ENCODE data around the gene RAB5A. TPM values are rescaled to one million over a fixed set of nuclear protein-coding genes. Genes with fewer than 3 reads are reported as not detected.
"Not testable (repeated sequence)": the region's sequence is repeated elsewhere in the genome, so short reads cannot be mapped to it uniquely, and the experiment has no call there.

RAB5A gene
- total RNA-seq, 1 experiment from 2014 or later: 21.9 TPM

GRCh38 chr3:19970327-19970726 lies 23.4 kb downstream of the RAB5A start:
- no peak overlapping the region for H3K4me3 ChIP-seq
- H3K27me3 ChIP-seq: no peaks in the 10 kb centered on the region
- H3K9me3 ChIP-seq (replicated peaks): no peaks in the 10 kb centered on the region
- H3K27ac ChIP-seq: no peak overlapping the region
- no peaks in the 10 kb centered on the region for H3K36me3 ChIP-seq
- DNase-seq: no peak
- no peaks in the 10 kb centered on the region for H3K4me1 ChIP-seq

DNA sequence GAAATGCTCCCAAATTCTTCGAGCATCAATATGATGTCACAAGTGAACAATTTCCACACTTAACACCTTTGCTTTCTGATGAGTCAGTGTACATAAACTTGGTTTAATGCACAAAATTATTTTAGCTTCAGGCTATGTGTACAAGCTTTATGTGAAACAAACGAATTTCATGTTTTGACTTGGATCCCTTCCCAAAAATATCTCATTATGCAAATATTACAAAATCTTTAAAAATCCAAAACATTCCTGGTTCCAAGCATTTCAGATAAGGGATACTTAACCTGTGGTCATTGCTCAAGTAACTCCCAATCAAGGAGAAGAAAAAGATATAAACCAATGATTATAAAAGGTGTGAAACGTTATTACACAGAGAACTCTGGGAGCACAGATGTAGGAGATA lies 25.2 kb downstream of the RAB5A start:
- Histone ChIP-seq H3K27me3 (no peaks in the 10 kb centered on the region), H3K9me3 (replicated peaks) (no peaks in the 10 kb centered on the region), H3K36me3 (peaks cover 5% of the 10 kb centered on the region; the same call in 1 of the 2 replicates), H3K4me3 (no peak overlapping the region), H3K27ac (no peak overlapping the region), H3K4me1 (no peaks in the 10 kb centered on the region)
- DNase-seq: no peak

- H3K36me3 ChIP-seq; DNase-seq; H3K9me3 ChIP-seq (replicated peaks); H3K4me3 ChIP-seq; H3K4me1 ChIP-seq; H3K27me3 ChIP-seq; H3K27ac ChIP-seq: not testable (repeated sequence)
Measured at GRCh38 chr3:19988904-19989303, 42.0 kb downstream of the RAB5A start.

- H3K4me3 ChIP-seq: no peak overlapping the region
- no peaks in the 10 kb centered on the region for H3K36me3 ChIP-seq
- no peak for DNase-seq
- H3K27ac ChIP-seq: no peak overlapping the region
- H3K9me3 ChIP-seq (replicated peaks): no peaks in the 10 kb centered on the region
- no peaks in the 10 kb centered on the region for H3K27me3 ChIP-seq
- no peaks in the 10 kb centered on the region for H3K4me1 ChIP-seq
Measured at GRCh38 chr3:19994796-19995195, 47.9 kb downstream of the RAB5A start.

GRCh38 chr3:19997502-19997901 lies 50.6 kb downstream of the RAB5A start:
- no peak for DNase-seq
- Histone ChIP-seq H3K4me3 (no peak overlapping the region), H3K4me1 (no peaks in the 10 kb centered on the region), H3K27me3 (no peaks in the 10 kb centered on the region), H3K9me3 (replicated peaks) (no peaks in the 10 kb centered on the region), H3K36me3 (no peaks in the 10 kb centered on the region), H3K27ac (no peak overlapping the region)

DNA sequence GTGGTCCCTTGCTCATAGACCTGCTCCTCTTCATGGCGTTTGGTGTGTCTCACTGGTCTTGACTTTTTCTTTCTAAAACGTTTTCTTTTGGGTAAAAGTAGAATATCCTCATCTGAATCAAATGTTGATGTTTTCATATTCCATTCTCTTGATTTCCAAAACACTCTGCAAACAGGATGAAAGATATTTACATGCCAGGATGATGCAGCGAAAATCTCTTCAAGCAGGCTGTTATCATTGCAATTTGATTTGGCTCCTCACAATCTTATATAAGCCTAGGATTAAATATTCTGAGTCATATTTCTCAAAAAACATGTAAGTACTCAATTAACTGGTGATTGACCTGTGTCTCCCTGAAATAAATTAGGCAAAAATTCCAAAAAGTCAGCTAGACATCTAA lies 55.0 kb downstream of the RAB5A start:
- no peaks in the 10 kb centered on the region for H3K36me3 ChIP-seq
- no peaks in the 10 kb centered on the region for H3K9me3 ChIP-seq (replicated peaks)
- DNase-seq: no peak
- H3K27ac ChIP-seq: no peak overlapping the region
- no peaks in the 10 kb centered on the region for H3K4me1 ChIP-seq
- H3K4me3 ChIP-seq: no peak overlapping the region
- H3K27me3 ChIP-seq: no peaks in the 10 kb centered on the region

DNA sequence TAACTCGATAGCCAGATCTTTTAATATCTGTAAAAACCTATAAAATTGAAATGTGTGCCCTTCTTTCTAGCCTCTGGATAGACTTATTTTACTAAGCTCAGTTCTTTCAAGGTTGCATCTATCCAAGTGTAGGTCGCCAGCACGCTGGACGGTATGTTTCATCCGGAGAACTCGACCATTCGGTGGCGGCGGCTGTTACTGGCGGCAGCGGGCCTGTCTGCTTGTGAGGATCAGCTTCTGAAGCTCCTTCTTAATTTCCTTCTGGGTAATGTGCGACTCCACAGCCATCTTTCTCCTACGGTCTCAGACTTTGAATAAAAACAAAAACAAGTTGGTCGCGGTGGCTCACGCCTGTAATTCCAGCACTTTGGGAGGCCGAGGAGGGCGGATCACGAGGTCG lies 61.1 kb downstream of the RAB5A start:
- Histone ChIP-seq H3K27ac (no peak overlapping the region), H3K4me3 (no peak overlapping the region), H3K4me1 (no peaks in the 10 kb centered on the region), H3K9me3 (replicated peaks) (no peaks in the 10 kb centered on the region), H3K36me3 (no peaks in the 10 kb centered on the region), H3K27me3 (no peaks in the 10 kb centered on the region)
- DNase-seq: no peak

DNA sequence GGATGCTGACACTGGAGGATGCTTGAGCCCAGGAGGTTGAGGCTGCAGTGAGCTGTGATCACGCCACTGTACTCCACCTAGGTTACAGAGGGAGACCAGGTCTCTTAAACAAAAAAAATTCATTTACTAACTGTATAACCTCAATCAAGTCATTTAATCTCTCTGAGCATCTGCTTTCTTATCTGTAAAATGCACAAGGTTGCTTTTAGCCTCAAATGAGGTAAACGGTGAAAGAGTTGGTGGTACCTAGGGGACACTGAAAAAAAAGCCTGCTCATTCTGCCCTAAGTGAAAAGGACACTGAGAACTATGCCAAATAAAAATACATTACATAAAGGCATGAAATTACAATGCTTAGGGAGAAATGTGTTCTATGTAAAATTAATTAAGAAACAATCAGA lies 61.7 kb downstream of the RAB5A start:
- H3K36me3 ChIP-seq: no peaks in the 10 kb centered on the region
- H3K4me3 ChIP-seq: no peak overlapping the region
- H3K27me3 ChIP-seq: no peaks in the 10 kb centered on the region
- no peak overlapping the region for H3K27ac ChIP-seq
- H3K4me1 ChIP-seq: no peaks in the 10 kb centered on the region
- no peaks in the 10 kb centered on the region for H3K9me3 ChIP-seq (replicated peaks)
- no peak for DNase-seq

DNA sequence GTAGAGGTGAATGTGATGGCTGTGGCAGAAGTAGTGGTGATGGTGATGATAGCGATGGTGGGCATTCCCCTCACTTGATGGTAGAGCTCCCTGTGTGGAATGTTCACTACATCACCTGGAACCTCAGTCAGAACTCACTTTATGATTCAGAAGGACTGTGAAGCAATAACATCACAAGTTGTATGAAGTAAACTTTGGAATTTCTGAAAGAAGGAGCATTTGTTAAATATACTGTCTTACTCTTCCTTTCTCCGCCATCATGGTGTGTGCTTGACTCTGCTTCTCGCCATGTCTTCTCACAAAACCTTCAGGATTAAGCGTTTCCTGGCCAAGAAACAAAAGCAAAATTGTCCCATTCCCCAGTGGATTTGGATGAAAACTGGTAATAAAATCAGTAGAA lies 65.3 kb downstream of the RAB5A start, which contains the start of gene PP2D1:
Gene PP2D1, minus strand, starts transcription at position 101 of the 400 bp plus-strand sequence. CDS start 192 bp downstream, outside the sequence.
- no peak within 1 kb of the TSS for H3K27ac ChIP-seq
- H3K4me3 ChIP-seq: no peak within 1 kb of the TSS
- DNase-seq: no peak
- H3K4me1 ChIP-seq: no peaks in the 10 kb centered on the region
- no peaks in the 10 kb centered on the region for H3K9me3 ChIP-seq (replicated peaks)
- H3K27me3 ChIP-seq: no peaks in the 10 kb centered on the region
- H3K36me3 ChIP-seq: no peaks in the 10 kb centered on the region

- Histone ChIP-seq H3K36me3 (no peaks in the 10 kb centered on the region), H3K27ac (no peak overlapping the region)
- DNase-seq: no peak
Measured at GRCh38 chr3:20013396-20013795, 66.5 kb downstream of the RAB5A start.

DNA sequence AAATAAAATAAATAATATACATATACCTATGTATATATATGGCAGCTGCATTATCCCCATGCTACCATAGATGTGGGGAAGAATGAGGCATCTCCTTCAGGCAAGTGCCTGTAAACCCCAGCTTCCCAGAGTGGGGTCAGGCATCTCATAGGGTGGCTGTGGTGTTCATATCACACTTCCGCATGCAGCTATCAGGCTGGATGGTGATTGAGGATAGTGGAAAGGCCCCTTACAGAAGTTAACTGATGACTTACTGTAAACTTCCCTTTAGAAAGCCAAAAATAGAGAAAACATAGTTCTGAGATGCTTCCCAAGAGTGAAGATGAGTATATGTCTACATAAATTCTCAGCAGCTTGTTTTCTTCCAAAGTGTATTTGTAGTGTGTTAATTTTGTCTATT lies 68.6 kb downstream of the RAB5A start:
- no peaks in the 10 kb centered on the region for H3K4me1 ChIP-seq
- no peaks in the 10 kb centered on the region for H3K27me3 ChIP-seq
- no peak overlapping the region for H3K4me3 ChIP-seq
- no peaks in the 10 kb centered on the region for H3K36me3 ChIP-seq
- no peaks in the 10 kb centered on the region for H3K9me3 ChIP-seq (replicated peaks)
- DNase-seq: no peak
- no peak overlapping the region for H3K27ac ChIP-seq

More at GRCh38 chr3:20013396-20013795, 66.5 kb downstream of the RAB5A start:
- H3K9me3 ChIP-seq (replicated peaks): no peaks in the 10 kb centered on the region
- no peak overlapping the region for H3K4me3 ChIP-seq
- H3K27me3 ChIP-seq: no peaks in the 10 kb centered on the region
- H3K4me1 ChIP-seq: no peaks in the 10 kb centered on the region

- H3K36me3 ChIP-seq; H3K27ac ChIP-seq; DNase-seq; H3K4me1 ChIP-seq; H3K4me3 ChIP-seq; H3K9me3 ChIP-seq (replicated peaks); H3K27me3 ChIP-seq: not testable (repeated sequence)
Measured at GRCh38 chr3:20016076-20016475, 69.2 kb downstream of the RAB5A start.

GRCh38 chr3:20022954-20023622 lies 76.2 kb downstream of the RAB5A start:
- H3K4me3 ChIP-seq: no peak overlapping the region
- no peaks in the 10 kb centered on the region for H3K4me1 ChIP-seq
- H3K27ac ChIP-seq: no peak overlapping the region
- H3K9me3 ChIP-seq (replicated peaks): no peaks in the 10 kb centered on the region
- no peaks in the 10 kb centered on the region for H3K27me3 ChIP-seq
- H3K36me3 ChIP-seq: no peaks in the 10 kb centered on the region
- no peak for DNase-seq

- Histone ChIP-seq H3K27me3 (no peaks in the 10 kb centered on the region), H3K27ac (no peak overlapping the region), H3K9me3 (replicated peaks) (no peaks in the 10 kb centered on the region), H3K4me3 (no peak overlapping the region), H3K36me3 (no peaks in the 10 kb centered on the region), H3K4me1 (no peaks in the 10 kb centered on the region)
- DNase-seq: no peak
Measured at GRCh38 chr3:20023623-20024405, 76.9 kb downstream of the RAB5A start.

DNA sequence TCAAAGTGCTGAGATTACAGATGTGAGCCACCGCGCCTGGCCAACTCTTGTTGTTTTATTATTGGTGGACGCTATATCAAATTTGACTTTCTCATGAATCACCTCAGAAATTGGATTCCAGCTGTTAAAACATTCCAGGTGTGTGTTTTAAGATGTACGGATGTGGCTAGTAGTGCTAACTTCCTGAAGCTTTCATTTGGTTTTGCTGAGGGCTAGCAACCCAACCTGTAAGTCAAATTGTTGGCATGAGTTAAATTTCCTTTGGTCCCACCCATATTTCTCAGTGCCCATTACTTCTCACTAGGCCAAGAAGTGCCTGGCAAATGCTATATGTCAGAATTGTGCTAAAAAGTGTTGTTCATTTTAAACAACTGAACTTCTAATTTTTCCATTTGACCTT lies 80.2 kb downstream of the RAB5A start:
- Histone ChIP-seq H3K27ac (no peak overlapping the region), H3K9me3 (replicated peaks) (no peaks in the 10 kb centered on the region), H3K4me1 (no peaks in the 10 kb centered on the region), H3K27me3 (no peaks in the 10 kb centered on the region), H3K36me3 (no peaks in the 10 kb centered on the region), H3K4me3 (no peak overlapping the region)
- DNase-seq: no peak

All from SJCRH30 (cell line).